HEK293 (cell line): Measurements from ENCODE around the gene SRPRB.

Experiments
- CTCF ChIA-PET: fragments of 350-600 bp; formaldehyde crosslinking; extraction: SDS; loops from one replicate; lab custom pipeline; 2021; ENCODE audit warnings: antibody characterized with exemption; lab: Yijun Ruan, JAX
- POLR2A ChIA-PET: fragments of 300-600 bp; formaldehyde crosslinking; extraction: SDS; loops from one replicate; lab custom pipeline; 2020; ENCODE audit warnings: antibody characterized with exemption, inconsistent platforms; lab: Yijun Ruan, JAX
- H3K27ac ChIP-seq: fragments of 200-500 bp; sonication (Bioruptor generic); 2 replicates; pipeline ENCODE4 v1.5.1; 2014; ENCODE audit warnings: low read depth, low read length, control low read depth, inconsistent platforms; ENCODE audit errors: extremely low read depth
- H3K36me3 ChIP-seq, 2 experiments: fragments of 200-500 bp in 1 of 2; sonication (Bioruptor generic) in 1 of 2; 1 replicate in 1 of 2; 2 replicates in 1 of 2; pipeline ENCODE4 v1.5.1; 2014 to 2017; ENCODE audit warnings: inconsistent platforms in 2 of 2, low read length in 2 of 2; ENCODE audit not compliant: control insufficient read depth in 2 of 2, insufficient read depth in 1 of 2
- H3K4me1 ChIP-seq: fragments of 200-500 bp; sonication (Bioruptor generic); 2 replicates; pipeline ENCODE4 v1.5.1; 2014; ENCODE audit warnings: mild to moderate bottlenecking, low read length, inconsistent platforms; ENCODE audit not compliant: control insufficient read depth, insufficient read depth
- H3K4me3 ChIP-seq: 2 replicates; pipeline ENCODE4 v1.5.1; 2011; ENCODE audit warnings: low read depth, mild to moderate bottlenecking, control low read depth, low read length, moderate library complexity
- H3K9me3 ChIP-seq: fragments of 200-500 bp; sonication (Bioruptor generic); 2 replicates; pipeline ENCODE4 v1.5.1; 2014; ENCODE audit warnings: low read depth, low read length, inconsistent platforms; ENCODE audit not compliant: control insufficient read depth, insufficient read depth
- EGR2 ChIP-seq: fragments of 450-650 bp; formaldehyde crosslinking; IDR thresholded peaks from 2 replicates; pipeline ENCODE4 v1.5.1; 2016; ENCODE audit warnings: low read depth, missing biosample characterization, missing genetic modification characterization
- KLF17 ChIP-seq: fragments of 450-650 bp; formaldehyde crosslinking; IDR thresholded peaks from 2 replicates; pipeline ENCODE4 v1.5.1; 2016; ENCODE audit warnings: missing biosample characterization, missing genetic modification characterization
- OSR2 ChIP-seq: fragments of 450-650 bp; formaldehyde crosslinking; IDR thresholded peaks from 2 replicates; pipeline ENCODE4 v1.5.1; 2016; ENCODE audit warnings: missing biosample characterization, missing genetic modification characterization
- SETDB1 ChIP-seq: IDR thresholded peaks from one replicate; pipeline ENCODE4 v1.6.1; 2017; ENCODE audit warnings: mild to moderate bottlenecking, low read length, moderate library complexity, mixed read lengths; ENCODE audit not compliant: insufficient read length
- SP3 ChIP-seq: fragments of 450-650 bp; formaldehyde crosslinking; IDR thresholded peaks from 2 replicates; pipeline ENCODE4 v1.5.1; 2016; ENCODE audit warnings: missing biosample characterization, missing genetic modification characterization
- TCF7L2 ChIP-seq: IDR thresholded peaks from 2 replicates; pipeline ENCODE4 v1.6.1; 2011; ENCODE audit warnings: low read depth, mild to moderate bottlenecking, inconsistent platforms, low read length, moderate library complexity, borderline replicate concordance
- YY1 ChIP-seq: fragments of 450-650 bp; formaldehyde crosslinking; IDR thresholded peaks from 2 replicates; pipeline ENCODE4 v1.5.1; 2018; ENCODE audit warnings: missing biosample characterization, missing genetic modification characterization
- YY2 ChIP-seq: fragments of 450-650 bp; formaldehyde crosslinking; IDR thresholded peaks from 2 replicates; pipeline ENCODE4 v1.5.1; 2016; ENCODE audit warnings: missing biosample characterization, missing genetic modification characterization
- ZBTB7A ChIP-seq: fragments of 450-650 bp; formaldehyde crosslinking; IDR thresholded peaks from 2 replicates; pipeline ENCODE4 v1.5.1; 2016; ENCODE audit warnings: low read depth, missing biosample characterization, missing genetic modification characterization
- ZEB2 ChIP-seq: fragments of 450-650 bp; formaldehyde crosslinking; IDR thresholded peaks from 2 replicates; pipeline ENCODE4 v1.5.1; 2016; ENCODE audit warnings: missing biosample characterization, missing genetic modification characterization
- ZFP3 ChIP-seq: fragments of 450-650 bp; formaldehyde crosslinking; IDR thresholded peaks from 2 replicates; pipeline ENCODE4 v1.5.1; 2016; ENCODE audit warnings: low read depth, missing biosample characterization, missing genetic modification characterization
- ZNF2 ChIP-seq: fragments of 450-650 bp; formaldehyde crosslinking; IDR thresholded peaks from 2 replicates; pipeline ENCODE4 v1.5.1; 2016; ENCODE audit warnings: missing biosample characterization, missing genetic modification characterization
- ZNF433 ChIP-seq: fragments of 450-650 bp; formaldehyde crosslinking; IDR thresholded peaks from 2 replicates; pipeline ENCODE4 v1.5.1; 2016; ENCODE audit warnings: missing biosample characterization, missing genetic modification characterization, low read depth
- ZNF510 ChIP-seq: fragments of 450-650 bp; formaldehyde crosslinking; IDR thresholded peaks from 2 replicates; pipeline ENCODE4 v1.5.1; 2018; ENCODE audit warnings: mild to moderate bottlenecking, missing genetic modification characterization, missing biosample characterization; ENCODE audit not compliant: insufficient replicate concordance
- ZNF555 ChIP-seq: fragments of 450-650 bp; formaldehyde crosslinking; conservative IDR thresholded peaks from 2 replicates; pipeline ENCODE4 v1.5.1; 2017; ENCODE audit warnings: missing biosample characterization, mild to moderate bottlenecking, missing genetic modification characterization, inconsistent platforms
- TF ChIP-seq, protein P1 (sequence below): fragments of 450-650 bp; formaldehyde crosslinking; IDR thresholded peaks from 2 replicates; pipeline ENCODE4 v1.5.1; 2016; ENCODE audit warnings: missing biosample characterization, missing genetic modification characterization, borderline replicate concordance
- TF ChIP-seq, protein P2 (sequence below): fragments of 450-650 bp; formaldehyde crosslinking; conservative IDR thresholded peaks from 2 replicates; pipeline ENCODE4 v1.5.1; 2016; ENCODE audit warnings: low read depth, missing biosample characterization, missing genetic modification characterization

The SRPRB gene

GRCh38 chr3:133775835-133776234 lies 29.8 kb upstream of the SRPRB start:
- no peaks in the 10 kb centered on the region for H3K9me3 ChIP-seq
- POLR2A ChIA-PET, result no interaction called here
- no peaks in the 10 kb centered on the region for H3K36me3 ChIP-seq
- no peak for TF ChIP-seq YY1 (tag by site-specific recombination)
- no peak for TF ChIP-seq ZNF433
- TF ChIP-seq ZFP3 (tag by site-specific recombination), result no peak
- no peak for TF ChIP-seq ZEB2 (tag by site-specific recombination)
- no peak for TF ChIP-seq KLF17
- TF ChIP-seq ZBTB7A (tag by site-specific recombination), result no peak
- TF ChIP-seq ZNF555 (tag by site-specific recombination), result no peak
- TF ChIP-seq, protein P1, sequence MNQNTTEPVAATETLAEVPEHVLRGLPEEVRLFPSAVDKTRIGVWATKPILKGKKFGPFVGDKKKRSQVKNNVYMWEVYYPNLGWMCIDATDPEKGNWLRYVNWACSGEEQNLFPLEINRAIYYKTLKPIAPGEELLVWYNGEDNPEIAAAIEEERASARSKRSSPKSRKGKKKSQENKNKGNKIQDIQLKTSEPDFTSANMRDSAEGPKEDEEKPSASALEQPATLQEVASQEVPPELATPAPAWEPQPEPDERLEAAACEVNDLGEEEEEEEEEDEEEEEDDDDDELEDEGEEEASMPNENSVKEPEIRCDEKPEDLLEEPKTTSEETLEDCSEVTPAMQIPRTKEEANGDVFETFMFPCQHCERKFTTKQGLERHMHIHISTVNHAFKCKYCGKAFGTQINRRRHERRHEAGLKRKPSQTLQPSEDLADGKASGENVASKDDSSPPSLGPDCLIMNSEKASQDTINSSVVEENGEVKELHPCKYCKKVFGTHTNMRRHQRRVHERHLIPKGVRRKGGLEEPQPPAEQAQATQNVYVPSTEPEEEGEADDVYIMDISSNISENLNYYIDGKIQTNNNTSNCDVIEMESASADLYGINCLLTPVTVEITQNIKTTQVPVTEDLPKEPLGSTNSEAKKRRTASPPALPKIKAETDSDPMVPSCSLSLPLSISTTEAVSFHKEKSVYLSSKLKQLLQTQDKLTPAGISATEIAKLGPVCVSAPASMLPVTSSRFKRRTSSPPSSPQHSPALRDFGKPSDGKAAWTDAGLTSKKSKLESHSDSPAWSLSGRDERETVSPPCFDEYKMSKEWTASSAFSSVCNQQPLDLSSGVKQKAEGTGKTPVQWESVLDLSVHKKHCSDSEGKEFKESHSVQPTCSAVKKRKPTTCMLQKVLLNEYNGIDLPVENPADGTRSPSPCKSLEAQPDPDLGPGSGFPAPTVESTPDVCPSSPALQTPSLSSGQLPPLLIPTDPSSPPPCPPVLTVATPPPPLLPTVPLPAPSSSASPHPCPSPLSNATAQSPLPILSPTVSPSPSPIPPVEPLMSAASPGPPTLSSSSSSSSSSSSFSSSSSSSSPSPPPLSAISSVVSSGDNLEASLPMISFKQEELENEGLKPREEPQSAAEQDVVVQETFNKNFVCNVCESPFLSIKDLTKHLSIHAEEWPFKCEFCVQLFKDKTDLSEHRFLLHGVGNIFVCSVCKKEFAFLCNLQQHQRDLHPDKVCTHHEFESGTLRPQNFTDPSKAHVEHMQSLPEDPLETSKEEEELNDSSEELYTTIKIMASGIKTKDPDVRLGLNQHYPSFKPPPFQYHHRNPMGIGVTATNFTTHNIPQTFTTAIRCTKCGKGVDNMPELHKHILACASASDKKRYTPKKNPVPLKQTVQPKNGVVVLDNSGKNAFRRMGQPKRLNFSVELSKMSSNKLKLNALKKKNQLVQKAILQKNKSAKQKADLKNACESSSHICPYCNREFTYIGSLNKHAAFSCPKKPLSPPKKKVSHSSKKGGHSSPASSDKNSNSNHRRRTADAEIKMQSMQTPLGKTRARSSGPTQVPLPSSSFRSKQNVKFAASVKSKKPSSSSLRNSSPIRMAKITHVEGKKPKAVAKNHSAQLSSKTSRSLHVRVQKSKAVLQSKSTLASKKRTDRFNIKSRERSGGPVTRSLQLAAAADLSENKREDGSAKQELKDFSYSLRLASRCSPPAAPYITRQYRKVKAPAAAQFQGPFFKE, result no peak
- TF ChIP-seq SETDB1, result no peak
- no peak for TF ChIP-seq EGR2 (tag by site-specific recombination)
- TF ChIP-seq, protein P2, sequence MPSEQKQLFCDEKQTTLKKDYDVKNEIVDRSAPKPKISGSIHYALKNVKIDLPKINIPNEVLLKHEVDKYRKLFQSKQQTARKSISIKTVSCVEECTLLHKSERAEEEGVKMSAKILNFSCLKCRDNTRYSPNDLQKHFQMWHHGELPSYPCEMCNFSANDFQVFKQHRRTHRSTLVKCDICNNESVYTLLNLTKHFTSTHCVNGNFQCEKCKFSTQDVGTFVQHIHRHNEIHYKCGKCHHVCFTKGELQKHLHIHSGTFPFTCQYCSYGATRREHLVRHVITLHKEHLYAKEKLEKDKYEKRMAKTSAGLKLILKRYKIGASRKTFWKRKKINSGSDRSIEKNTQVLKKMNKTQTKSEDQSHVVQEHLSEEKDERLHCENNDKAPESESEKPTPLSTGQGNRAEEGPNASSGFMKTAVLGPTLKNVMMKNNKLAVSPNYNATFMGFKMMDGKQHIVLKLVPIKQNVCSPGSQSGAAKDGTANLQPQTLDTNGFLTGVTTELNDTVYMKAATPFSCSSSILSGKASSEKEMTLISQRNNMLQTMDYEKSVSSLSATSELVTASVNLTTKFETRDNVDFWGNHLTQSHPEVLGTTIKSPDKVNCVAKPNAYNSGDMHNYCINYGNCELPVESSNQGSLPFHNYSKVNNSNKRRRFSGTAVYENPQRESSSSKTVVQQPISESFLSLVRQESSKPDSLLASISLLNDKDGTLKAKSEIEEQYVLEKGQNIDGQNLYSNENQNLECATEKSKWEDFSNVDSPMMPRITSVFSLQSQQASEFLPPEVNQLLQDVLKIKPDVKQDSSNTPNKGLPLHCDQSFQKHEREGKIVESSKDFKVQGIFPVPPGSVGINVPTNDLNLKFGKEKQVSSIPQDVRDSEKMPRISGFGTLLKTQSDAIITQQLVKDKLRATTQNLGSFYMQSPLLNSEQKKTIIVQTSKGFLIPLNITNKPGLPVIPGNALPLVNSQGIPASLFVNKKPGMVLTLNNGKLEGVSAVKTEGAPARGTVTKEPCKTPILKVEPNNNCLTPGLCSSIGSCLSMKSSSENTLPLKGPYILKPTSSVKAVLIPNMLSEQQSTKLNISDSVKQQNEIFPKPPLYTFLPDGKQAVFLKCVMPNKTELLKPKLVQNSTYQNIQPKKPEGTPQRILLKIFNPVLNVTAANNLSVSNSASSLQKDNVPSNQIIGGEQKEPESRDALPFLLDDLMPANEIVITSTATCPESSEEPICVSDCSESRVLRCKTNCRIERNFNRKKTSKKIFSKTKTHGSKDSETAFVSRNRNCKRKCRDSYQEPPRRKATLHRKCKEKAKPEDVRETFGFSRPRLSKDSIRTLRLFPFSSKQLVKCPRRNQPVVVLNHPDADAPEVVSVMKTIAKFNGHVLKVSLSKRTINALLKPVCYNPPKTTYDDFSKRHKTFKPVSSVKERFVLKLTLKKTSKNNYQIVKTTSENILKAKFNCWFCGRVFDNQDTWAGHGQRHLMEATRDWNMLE, result no peak
- no peak for TF ChIP-seq ZNF510 (tag by site-specific recombination)
- no peak for TF ChIP-seq OSR2 (tag by site-specific recombination)
- no peak for TF ChIP-seq ZNF2
- TF ChIP-seq SP3 (tag by site-specific recombination), result no peak
- no peak for TF ChIP-seq YY2
- TF ChIP-seq TCF7L2, result no peak
- TF ChIP-seq, all 188 proteins: peak for 0
- CTCF ChIA-PET, result no interaction called here
- Histone ChIP-seq H3K27ac (no peak overlapping the region), H3K4me3 (no peak overlapping the region), H3K4me1 (no peaks in the 10 kb centered on the region)
